Activated naive CD4-positive, alpha-beta T cell (primary cell): ENCODE measurements around the gene SLC47A1.
"Not testable (repeated sequence)": the region's sequence is repeated elsewhere in the genome, so short reads cannot be mapped to it uniquely, and the experiment has no call there.

Experiments used
- DNase-seq, 4 experiments: peaks; one replicate each; lab custom pipeline; 2025; lab: John Stamatoyannopoulos, UW

The SLC47A1 gene

GRCh38 chr17:19519388-19520291, 14.0 kb upstream of the SLC47A1 start:
- not testable (repeated sequence) for DNase-seq

GRCh38 chr17:19520641-19521040, 13.0 kb upstream of the SLC47A1 start:
- no peak for DNase-seq

- no peak for DNase-seq
Observed at GRCh38 chr17:19523690-19524089, 10.0 kb upstream of the SLC47A1 start.

GRCh38 chr17:19526950-19527349, 6.7 kb upstream of the SLC47A1 start:
- not testable (repeated sequence) for DNase-seq

GRCh38 chr17:19531780-19532501, 1.7 kb upstream of the SLC47A1 start:
- no peak for DNase-seq

- no peak for DNase-seq
Observed at GRCh38 chr17:19533036-19533717, 477 bp upstream of the SLC47A1 start.

- no peak for DNase-seq
Observed at GRCh38 chr17:19534562-19535149, 1.0 kb downstream of the SLC47A1 start.

GRCh38 chr17:19537111-19537510, 3.5 kb downstream of the SLC47A1 start:
- no peak for DNase-seq

- no peak for DNase-seq
Observed at GRCh38 chr17:19538095-19539039, 4.7 kb downstream of the SLC47A1 start.

- DNase-seq, result no peak
Observed at GRCh38 chr17:19539040-19539399, 5.4 kb downstream of the SLC47A1 start.

- DNase-seq, result no peak
Observed at GRCh38 chr17:19539841-19540311, 6.2 kb downstream of the SLC47A1 start.

GRCh38 chr17:19540706-19541370, 7.2 kb downstream of the SLC47A1 start:
- DNase-seq, result no peak

GRCh38 chr17:19541445-19541844, 7.8 kb downstream of the SLC47A1 start:
- no peak for DNase-seq

- no peak for DNase-seq
Observed at GRCh38 chr17:19542247-19542646, 8.6 kb downstream of the SLC47A1 start.

- no peak for DNase-seq
Observed at GRCh38 chr17:19544366-19544765, 10.7 kb downstream of the SLC47A1 start.

- no peak for DNase-seq
Observed at GRCh38 chr17:19546289-19547065, 12.8 kb downstream of the SLC47A1 start.

- no peak for DNase-seq
Observed at GRCh38 chr17:19549746-19550623, 16.3 kb downstream of the SLC47A1 start.

GRCh38 chr17:19551165-19551564, 17.5 kb downstream of the SLC47A1 start:
- DNase-seq, result no peak
